SH-SY5Y (cell line): ENCODE measurements around the gene STYXL2.

Experiments
- GATA2 ChIP-seq: IDR thresholded peaks from 2 replicates; pipeline ENCODE4 v1.6.1; 2011; ENCODE audit warnings: mild to moderate bottlenecking, low read depth, low read length
- GATA3 ChIP-seq: IDR thresholded peaks from 2 replicates; pipeline ENCODE4 v1.6.1; 2011; ENCODE audit warnings: low read depth, mild to moderate bottlenecking, low read length, moderate library complexity

STYXL2 gene

GRCh38 chr1:167109125-167109524, 15.2 kb downstream of the STYXL2 start:
- TF ChIP-seq GATA2, result no peak
- no peak for TF ChIP-seq GATA3

DNA sequence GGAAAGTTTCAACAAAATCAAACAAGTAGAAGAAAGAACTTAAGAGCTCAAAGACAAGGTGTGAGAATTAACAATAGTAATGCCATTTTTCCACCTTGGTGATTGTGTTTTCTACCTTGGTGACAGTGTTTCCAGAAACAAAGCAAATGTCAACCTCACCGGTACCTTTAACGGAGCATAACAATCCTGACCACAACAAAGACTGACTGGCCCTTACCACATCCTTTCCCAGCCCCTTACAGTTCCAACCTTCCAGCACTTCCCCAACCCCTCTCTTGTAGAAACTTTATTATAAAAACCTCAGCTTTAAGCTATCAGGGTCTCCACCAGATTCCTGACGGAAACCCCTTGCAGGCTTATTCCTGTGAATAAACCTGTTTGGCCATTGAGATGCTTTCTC, 16.7 kb downstream of the STYXL2 start:
- TF ChIP-seq GATA2 (no peak), GATA3 (no peak)

- TF ChIP-seq GATA2, result no peak
- TF ChIP-seq GATA3, result no peak
Observed at GRCh38 chr1:167111868-167112709, 18.2 kb downstream of the STYXL2 start.

DNA sequence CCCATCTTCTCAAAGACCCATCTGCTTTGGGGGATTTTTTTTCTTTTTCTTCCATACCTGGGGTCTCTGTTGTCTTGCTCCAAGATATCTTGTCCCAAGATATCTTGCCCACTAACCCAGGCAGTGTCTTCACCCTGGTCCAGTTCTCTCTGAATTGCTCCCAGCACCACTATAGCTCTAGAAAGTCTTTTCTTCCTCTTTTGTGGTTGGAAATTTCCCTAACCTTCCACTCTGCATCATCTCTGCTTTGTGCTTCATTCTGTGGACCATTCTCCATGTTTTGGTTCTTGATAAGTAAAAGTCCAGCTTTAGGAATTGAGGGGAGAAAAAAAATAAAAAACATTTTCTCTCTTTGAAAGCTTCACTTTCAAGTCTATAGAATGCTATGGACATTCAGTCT, 20.9 kb downstream of the STYXL2 start:
- no peak for TF ChIP-seq GATA3
- no peak for TF ChIP-seq GATA2

- TF ChIP-seq GATA2 (no peak), GATA3 (no peak)
Observed at GRCh38 chr1:167115655-167116054, 21.8 kb downstream of the STYXL2 start.

DNA sequence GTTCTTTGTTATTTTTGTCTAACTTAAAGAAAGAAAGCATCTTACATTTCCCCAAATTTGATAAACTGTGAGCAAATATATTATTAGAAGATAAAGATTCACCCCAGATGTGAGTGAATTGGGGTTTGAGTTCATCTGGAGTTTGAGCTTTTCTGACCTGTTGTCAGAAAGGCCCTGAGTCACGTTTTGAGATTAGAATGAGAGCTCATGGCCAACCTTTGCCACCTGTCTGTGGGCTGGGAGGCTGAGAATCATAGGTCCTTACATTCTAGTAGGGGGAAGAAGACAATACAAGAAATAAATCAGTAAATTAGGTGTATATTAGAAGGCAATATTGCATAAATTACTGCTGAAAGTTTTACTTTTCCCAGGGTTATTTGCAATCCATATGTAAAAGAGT, 22.3 kb downstream of the STYXL2 start:
- no peak for TF ChIP-seq GATA3

DNA sequence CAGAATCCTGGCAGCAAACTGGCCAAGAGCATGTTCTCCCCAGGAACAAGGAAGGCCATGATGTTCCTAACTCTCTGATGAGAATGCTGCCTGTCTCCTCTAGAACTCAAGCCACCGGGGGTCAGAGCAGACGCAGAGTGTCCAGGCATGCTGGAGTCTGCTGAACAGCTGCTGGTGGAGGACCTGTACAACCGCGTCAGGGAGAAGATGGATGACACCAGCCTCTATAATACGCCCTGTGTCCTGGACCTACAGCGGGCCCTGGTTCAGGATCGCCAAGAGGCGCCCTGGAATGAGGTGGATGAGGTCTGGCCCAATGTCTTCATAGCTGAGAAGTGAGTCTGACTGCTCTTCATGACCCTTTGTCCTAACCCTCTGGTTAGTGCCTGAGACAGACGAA, 23.4 kb downstream of the STYXL2 start:
- TF ChIP-seq GATA3 (no peak), GATA2 (no peak)

DNA sequence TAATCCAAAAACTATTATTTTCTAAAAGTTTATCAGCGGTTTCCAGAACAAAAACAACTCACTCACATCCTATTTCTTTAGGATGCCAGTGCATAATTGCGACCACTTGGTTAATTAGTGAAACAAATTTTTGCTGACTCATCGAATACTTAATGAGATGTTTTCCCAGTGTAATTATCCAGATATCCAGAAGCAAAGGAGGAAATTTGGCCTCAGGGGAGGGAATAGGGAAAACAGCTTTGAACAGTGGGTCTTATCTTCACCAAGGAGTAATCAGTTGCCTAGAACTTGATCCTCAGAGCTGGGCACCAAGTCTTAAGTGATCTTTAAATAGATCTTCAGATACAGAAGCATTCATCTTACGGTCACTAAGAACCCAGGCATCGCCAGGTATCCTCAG, 24.3 kb downstream of the STYXL2 start:
- TF ChIP-seq GATA2 (no peak), GATA3 (no peak)

DNA sequence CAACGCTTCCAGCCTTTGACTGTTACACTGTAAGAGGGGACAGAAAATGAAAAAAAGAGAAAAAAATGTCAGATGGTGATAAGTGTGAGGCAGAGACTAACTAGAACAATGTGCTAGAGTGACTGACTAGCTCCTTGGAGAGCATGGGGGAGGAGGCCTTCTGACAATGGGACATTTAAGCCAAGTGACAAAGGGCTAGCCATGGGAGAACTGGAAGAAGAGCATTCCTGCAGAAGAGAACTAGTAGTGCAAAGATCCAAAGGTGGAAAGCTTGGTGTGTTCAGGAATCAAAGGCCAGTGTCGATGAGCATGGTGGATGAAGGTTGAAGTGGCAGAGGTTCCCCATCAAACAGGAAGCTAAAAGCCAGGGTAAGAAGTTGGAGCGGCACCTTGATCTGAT, 25.8 kb downstream of the STYXL2 start:
- TF ChIP-seq GATA2 (no peak), GATA3 (no peak)

- TF ChIP-seq GATA2 (no peak), GATA3 (no peak)
Observed at GRCh38 chr1:167120899-167121298, 27.0 kb downstream of the STYXL2 start.

DNA sequence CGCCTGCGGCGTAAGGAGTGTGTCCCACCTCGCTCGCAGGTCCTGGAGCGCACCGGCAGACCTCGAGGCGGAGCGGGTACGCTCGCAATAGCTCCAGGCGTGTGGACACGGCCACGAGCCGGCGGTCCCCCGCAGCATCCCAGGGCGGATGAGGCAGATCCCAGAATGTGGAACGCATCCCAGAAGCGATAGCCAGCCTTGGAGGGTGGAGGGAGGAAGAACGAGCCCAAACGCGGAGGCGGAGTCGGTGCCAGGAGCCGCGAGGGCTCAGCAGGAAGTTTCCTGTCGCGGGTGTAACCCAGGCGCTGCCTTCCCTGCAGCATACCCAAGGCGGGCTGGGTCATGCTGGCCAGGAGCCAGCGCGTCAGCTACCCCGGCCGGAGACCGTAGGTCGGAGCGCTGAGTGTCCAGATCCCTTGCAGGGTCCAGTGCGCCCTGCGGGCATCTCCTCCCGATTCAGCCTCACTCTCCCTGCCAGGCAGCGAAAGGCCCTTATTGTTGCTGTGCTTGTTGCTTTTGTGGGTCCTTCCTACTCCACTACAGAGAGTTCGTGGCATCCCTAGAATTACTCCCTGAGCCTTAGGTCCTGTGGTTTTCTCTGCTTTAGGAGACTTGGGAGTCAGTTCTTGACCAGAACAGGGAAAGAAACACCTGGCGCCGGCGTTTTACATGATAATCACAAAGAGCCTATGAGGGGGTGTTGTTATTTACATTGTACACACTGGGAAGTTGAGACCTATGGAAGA, 27.7 kb downstream of the STYXL2 start:
- TF ChIP-seq GATA3 (no peak), GATA2 (no peak)

DNA sequence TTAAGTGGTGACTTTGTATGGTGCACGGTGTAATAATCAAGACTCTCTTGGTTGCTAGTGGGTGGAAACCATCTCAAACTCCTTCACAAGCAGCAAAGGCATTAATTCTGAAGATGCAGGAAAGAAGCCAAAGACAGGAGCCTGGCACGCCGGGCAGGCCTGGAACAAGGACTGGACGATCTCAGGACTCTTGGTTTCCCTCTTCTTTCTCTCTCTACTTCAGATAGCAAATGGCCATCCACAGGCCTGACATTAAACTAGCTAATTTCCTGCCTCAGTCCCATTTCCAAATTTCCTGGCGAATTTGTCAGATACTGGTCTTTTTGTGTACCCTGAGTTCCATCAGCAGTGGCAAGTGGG, 28.2 kb downstream of the STYXL2 start:
- TF ChIP-seq GATA3, result no peak
- no peak for TF ChIP-seq GATA2

- no peak for TF ChIP-seq GATA2
- TF ChIP-seq GATA3, result no peak
Observed at GRCh38 chr1:167122568-167122967, 28.7 kb downstream of the STYXL2 start.

GRCh38 chr1:167126317-167126716, 32.4 kb downstream of the STYXL2 start:
- TF ChIP-seq GATA2, result no peak
- TF ChIP-seq GATA3, result no peak

DNA sequence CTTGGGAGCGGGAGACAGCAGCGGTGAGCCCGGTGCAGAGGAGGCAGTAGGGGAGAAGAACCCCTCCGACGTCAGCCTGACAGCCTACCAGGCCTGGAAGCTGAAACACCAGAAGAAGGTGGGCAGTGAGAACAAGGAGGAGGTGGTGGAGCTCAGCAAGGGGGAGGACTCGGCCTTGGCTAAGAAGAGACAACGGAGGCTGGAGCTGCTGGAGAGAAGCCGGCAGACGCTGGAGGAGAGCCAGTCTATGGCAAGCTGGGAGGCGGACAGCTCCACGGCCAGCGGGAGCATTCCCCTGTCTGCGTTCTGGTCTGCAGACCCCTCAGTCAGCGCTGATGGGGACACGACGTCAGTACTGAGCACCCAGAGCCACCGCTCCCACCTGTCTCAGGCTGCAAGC, 32.9 kb downstream of the STYXL2 start:
- TF ChIP-seq GATA2, result no peak
- TF ChIP-seq GATA3, result no peak

- TF ChIP-seq GATA2 (no peak), GATA3 (no peak)
Observed at GRCh38 chr1:167127236-167127635, 33.4 kb downstream of the STYXL2 start.
